H4 (cell line): Measurements from ENCODE around the gene BCAS3. TPM values are rescaled to one million over a fixed set of nuclear protein-coding genes. Genes with fewer than 3 reads are reported as not detected.
"Not testable (repeated sequence)": the region's sequence is repeated elsewhere in the genome, so short reads cannot be mapped to it uniquely, and the experiment has no call there.

Experiments used
- DNase-seq: peaks from one replicate; pipeline ENCODE4 v3.0.0-alpha.2; 2015; ENCODE audit warnings: low spot score
- total RNA-seq: library from RNA; depleted of rRNA; stranded (reverse); fragments of >200 nt; shearing (Covaris generic); gene quantifications from 2 replicates; pipeline ENCODE4 v1.2.3, GENCODE V29; 2014

The BCAS3 gene
- total RNA-seq, 1 experiment from 2014 or later: 10.2 TPM

DNA sequence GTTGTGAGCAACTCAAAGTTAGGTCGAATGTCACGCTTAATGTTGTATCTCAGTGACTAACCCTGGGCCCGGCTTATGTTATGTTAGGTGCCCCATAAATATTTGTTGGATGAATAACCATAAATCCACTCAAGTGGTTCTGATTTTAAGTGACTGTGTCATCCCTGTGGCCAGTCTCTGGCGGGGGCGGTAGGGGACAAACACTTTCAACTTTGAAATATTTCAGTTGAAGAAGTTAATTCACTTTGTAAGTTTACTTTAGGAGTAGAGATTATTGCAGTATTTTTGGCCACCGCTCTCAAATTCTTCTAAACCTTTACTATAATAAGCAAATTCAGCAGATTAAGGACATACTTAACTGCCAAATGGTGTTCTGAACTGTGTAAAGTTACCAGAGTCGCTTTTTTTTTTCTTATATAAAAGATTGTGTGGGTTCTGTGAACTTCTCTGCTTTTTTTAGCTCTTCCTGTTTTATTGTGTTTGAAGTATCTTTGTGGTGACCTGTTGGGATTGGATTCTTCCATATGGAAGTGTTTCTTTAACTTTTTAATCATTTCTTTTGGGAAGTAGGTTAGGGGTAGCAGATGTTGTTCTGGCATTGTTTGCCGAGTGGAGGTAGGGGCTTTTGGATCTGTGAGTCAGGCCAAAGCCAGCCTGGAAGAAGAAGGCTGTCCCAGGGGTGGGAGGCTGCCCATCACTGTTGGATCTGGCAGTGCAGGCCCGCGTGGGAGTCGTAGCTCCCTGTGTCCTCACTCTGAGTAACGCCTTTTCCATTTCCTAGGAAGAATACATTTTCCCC is 660.5 kb downstream of the BCAS3 start:
- DNase-seq: peak; percentile 71

DNA sequence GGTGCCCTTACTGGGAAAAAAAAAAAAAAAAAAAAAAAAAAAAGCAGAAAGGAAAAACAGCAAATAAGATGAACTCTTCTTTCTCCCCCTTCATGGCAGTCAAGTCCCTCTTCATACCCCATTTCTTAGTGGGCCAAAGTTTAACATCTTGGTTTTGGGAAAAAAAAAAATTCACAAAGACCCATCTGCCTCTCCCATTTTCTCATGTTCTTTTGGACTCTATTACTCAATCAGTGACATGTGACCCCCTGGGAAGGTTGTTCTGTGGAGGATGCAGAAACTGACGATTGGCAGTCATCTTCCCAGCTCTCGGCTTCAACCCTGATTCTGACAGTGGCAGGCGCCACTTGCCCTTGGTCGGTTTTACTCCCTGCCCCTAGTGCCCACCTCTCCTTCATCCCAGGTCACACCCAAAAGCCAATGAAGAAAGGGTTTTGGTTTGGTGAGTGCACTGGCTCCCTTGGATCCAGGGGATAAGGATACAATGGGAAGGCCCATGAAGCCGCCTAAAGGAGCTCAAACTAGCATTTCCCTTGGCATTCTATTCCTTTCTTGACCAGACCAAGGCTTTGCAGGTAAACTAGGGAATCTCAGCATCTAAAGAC is 661.3 kb downstream of the BCAS3 start:
- DNase-seq: no peak

DNA sequence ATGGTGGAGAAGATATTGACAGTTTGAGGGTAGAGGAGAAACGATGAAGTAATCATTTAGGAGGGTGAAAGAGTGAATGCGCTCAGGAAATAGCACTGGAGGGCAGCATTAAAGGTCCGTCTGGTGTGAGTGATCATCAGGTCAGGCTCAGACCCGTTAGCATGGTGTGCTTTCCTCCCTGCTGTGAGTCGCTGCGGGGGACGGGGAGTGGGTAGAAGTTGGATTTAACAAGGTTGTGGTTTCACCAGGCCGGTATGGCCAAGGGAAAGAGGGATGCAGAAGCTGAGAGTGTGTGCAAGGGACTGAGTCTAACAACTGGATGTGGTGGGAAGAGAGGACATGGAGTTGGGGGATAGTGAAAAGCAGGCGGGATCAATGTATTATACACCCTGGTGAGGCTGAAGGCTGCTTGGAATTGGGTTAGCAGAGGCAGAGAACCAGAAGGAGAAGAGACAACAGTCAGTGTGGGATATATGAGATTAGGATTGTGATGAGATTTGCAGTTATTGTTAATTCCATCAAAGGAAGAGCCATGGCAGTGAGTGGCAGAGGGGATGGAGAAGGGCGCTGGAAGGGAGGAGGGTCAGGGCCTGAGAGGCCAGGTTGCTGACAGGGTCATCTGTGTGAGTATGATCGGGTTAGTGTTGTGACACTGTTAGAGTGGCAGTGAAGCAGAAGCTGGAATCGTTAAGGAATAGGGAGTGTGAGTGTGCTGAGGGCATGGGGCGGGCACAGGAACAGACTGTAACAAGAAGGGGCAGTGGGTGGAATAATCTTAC is 663.0 kb downstream of the BCAS3 start:
- DNase-seq: no peak

DNA sequence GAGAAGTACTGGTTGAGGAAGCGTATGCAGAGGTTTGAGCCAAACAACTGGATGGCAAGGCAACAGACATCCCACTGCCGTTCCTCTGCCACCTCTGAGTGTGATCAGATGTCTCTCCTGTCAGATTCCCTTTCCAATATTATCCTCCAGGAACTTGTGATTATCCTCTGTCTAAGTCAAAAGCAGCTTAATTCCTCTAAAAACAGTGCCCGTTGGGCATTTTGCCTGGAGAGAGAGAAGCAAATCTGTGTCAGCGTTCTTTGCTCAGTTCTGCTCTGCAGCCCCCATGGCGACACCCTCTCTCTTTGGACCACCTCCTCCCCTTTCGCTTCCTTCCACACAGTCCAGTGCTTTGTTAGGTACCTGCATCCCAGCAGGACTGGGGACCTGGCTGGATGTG is 665.9 kb downstream of the BCAS3 start:
- no peak for DNase-seq

DNA sequence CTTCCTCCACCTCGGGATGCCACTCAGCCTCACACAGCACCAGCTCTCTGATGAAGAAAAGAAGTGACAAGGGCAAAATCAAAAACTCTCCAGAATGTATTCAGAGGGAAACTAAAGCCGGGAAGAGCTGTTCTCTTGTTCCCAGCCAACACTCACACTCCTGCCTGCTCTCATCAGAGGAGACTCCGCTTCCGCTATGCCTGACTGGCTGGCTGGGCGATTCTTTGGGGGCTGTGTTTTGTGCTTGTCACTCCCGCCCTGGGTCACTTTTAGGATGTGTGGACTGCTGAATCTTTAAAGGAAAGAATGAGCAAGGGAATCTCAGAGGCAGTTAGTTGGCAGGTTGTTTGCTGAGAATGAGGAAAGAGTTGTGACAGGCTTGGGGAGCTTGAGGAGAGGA is 667.4 kb downstream of the BCAS3 start:
- DNase-seq: no peak

DNA sequence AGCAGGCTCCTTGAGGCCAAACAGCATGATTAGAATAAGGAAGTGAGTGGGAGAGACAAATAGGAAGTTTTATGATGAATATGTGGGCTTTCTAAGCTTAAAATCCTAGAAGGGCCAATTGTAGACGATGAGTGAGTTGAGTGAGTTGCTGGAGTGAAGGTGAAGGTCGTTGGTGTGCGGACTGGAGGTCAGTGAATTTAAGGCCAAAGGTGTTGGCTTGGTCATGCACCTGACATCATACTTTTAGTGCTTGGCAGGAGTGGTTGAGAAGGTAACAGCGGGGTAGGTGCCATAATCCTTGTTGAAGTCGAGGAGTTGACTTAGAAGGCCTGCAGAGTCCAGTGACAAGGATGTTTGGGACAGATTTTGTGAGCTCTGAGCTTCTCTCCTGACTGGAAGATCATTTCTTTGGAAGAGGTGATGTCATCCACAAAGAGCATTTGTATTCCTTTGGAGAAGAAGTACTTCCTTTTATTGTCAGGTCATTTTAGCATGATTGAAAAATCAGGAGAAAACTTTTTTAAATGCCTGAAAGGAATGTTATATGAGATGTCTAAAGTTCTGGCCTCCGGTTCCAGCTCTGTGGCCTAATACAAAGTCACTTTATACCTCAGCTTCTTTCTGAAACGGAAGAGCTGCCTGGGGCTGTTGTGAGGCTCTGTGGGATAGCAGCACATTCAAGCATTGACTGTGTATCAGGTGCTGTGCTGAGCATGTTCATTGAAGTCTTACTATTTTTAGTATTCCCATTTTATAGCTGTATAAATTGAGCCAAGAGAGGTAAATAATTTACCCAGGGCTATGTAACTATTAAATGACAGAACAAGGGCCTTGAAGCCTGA is 668.4 kb downstream of the BCAS3 start:
- DNase-seq: no peak

DNA sequence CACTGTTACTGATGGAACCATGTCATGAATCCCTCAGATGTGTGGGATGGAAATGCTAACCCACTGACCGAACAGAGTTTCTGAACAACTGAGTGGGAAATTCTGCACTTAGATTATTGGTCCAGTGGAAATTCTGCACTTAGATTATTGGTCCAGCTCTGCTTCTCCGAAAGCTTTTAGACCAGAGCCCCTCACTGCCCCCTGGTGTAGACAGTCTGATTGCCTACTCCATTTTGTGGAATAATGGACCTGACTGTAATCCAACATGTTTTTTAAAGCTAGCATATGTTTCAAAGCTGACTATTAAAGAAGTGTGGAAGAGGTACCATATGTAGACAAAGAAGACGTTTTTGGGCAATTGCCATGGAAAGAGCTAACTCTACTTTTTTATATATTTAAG is 671.7 kb downstream of the BCAS3 start:
- DNase-seq: no peak

DNA sequence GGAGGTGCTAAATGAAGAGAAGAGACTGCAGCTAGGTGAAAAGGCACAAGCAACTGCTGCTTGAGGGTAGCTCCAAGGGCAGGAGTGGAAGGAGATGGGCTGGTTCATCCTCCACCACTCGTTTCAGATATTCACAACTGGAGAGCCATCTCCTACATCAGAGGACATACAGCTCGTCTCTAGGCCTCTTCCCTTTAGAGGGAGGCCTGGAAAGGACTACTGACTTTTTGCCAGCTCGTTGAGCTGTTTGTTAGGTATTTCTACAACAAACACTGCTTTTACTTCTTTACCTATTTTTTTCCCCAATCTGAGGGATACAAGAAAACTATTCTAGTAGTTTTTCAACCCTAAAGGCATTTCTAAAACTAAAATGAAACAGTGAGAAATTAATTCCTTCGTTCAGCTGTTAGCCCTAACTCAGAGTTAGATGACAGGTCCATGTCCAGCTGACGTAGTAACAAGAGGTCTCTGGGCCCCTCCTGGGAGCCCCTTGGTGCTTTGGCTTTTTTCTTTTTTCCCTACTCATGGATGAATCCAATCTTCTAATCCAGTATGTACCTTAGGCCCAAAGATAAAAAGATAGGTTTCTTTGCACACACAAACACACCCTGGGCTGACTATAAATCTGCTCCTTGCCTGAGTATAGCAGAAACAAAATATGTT is 674.2 kb downstream of the BCAS3 start:
- no peak for DNase-seq

DNA sequence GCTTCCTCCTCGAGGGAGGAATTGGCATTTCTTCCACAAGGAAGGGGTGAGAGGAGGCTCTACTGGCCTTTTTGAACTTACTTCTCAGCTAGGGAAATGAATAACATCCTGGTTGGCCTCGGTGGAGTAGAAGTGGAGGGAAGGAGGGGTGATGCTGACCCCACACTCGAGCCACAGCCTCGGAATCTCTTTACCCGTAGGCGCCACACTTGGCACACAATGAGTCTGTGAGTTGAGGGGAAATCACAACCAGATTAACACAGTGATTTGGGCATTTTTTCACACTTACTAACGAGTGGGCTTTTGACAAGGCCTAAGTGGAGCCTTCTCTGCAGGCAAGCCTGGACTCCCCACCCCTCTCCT is 674.7 kb downstream of the BCAS3 start:
- no peak for DNase-seq

DNA sequence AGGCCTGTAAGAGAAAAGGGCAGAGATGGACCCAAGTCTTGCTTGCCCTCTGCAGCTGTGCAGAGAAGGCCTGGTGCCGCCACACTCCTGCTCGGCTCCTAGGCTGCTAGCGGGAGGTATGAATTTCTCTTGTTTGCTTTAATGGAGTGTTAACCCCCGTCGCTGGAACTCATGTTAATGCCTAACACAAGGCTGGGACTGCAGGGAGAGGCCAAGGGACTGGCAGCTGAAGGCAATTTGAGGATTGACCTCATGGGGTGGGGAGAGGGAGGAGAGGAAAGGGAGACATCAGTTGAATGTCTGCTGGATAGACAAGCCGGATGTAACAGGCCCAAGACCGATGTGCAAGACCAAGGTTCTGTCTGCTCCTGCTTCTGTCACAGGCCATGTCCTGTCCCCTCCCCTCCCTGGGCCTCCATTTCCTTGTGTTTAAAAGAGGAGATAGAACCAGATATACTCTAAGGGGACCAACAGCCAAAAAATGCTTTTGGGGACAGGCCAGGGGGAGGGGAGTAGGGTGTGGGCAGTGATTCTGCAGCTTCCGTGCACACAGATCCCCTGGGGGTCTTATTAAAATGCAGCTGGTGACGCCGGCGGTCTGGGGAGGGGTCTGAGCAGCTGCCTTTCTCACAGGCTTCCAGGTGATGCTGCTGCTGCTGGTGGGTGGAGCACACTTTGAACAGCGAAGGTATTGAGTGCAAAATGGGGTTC is 675.3 kb downstream of the BCAS3 start:
- DNase-seq: no peak

DNA sequence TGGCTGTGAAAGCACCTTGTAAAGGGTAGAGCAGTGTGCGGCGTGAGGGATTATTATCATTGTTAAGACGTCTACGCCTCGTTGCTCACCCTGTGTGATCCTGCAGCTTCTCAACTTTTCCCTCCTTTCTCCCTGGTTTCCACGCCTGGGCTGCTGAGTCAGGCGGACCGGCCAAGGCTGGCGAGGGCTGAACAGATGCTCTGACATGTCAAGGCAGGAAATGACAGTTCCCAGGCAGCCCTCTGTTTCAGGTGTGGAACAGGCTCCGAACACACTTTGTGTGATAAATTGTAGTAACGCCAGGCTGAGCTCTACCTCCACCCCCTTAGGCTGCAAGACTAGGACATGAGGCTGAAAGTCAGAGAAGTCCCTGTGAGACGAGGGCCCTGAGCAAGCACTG is 676.0 kb downstream of the BCAS3 start:
- no peak for DNase-seq

DNA sequence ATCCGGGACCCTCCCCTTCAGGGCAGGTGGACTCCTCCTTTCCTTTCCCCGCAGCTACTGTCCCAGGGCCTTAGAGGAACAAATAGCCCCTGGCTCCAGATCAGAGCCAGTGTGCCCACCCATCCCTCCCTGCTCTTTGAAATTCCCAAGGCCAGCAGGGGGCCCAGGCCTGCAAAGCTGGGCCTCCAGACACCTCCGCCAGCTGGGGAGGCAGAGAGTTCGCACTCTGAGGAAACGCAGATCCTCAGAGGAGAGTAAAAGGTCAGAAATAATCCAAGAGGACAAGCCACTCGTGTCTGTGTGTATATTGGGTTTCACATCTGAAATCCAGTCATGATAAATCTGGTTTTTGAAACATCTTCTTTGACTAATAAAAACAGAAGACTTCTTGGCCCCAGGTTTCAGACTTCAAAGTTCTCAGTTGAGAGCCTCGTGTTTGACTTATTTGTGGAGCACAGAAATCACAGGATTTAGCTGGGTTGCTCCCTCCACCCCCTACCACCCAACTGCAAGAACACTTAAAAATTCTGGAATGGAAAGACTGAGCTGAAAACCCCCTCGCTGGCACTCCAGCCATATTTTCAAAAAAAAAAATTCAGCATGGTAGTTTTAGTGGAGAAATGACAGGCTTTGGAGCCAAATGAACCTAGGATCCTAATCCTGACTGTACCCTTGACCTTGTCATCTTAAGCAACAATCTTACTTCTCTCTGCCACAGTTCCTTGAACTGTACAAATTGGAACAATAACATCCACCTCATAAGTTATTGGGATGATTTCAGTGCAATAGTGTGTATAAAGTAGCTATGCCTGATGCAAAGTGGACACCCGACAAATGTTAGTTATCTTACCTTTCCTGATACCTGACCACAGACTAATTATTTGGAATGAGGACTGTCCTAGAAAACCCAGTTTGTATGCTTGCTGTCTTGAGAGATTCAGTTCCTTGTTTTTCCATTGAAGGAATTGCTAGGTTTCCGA is 677.5 kb downstream of the BCAS3 start:
- no peak for DNase-seq

DNA sequence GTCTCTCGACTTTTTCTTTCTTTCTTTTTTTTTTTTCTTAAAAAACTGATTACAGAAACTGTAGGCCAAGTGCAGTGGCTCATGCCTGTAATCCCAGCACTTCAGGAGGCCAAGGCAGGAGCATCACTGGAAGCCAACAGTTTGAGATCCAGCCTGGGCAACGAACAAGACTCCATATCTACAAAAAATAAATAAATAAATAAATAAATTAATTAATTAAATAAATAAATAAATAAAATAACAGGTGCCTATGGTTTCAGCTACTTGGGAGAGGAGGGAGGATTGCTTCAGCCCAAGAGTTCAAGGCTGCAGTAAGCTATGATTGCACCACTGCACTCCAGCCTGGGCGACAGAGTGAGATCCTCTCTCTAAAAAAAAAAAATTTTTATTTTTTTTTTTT is 679.4 kb downstream of the BCAS3 start:
- not testable (repeated sequence) for DNase-seq

DNA sequence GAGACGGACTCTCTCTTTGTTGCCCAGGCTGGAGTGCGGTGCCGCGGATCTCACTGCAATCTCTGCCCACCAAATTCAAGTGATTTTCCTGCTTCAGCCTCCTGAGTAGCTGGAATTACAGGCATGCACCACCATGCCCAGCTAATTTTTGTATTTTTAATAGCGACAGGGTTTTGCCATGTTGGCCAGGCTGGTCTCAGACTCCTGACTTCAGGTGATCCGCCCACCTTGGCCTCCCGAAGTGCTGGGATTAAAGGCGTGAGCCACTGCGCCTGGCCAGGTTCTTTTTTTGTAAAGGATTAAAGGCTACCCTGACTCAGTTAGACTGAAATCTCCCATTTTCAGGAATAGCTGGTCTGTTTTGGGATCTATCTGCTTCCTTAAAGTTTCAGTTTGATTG is 681.9 kb downstream of the BCAS3 start:
- DNase-seq: not testable (repeated sequence)

DNA sequence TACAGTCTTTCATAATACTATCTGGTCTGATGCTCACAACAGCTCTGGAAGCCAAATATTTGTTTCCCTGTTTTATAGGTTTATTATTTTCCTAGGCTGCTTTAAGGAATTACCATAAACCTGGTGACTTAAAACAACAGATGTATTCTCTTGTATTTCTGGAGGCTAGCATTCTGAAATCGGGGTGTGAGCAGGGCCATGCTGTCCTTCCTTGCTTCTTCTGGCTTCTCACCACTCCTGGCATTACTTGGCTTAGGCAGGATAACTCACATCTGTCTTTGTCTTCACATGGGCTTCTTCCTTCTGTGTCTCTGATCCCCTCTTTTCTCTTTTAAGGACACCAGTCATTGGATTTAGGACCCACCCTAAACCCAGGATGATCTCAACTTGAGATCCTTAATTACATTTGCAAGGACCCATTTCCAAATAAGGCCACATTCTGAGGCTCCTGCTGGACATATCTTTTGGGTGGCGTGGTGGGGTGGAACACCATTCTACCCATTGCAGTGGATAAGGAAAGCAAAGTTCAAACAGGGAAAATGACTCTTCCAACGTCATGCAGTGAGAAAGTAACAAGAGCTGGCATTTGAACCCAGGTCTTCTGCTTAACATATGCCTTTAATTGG is 682.8 kb downstream of the BCAS3 start:
- no peak for DNase-seq

DNA sequence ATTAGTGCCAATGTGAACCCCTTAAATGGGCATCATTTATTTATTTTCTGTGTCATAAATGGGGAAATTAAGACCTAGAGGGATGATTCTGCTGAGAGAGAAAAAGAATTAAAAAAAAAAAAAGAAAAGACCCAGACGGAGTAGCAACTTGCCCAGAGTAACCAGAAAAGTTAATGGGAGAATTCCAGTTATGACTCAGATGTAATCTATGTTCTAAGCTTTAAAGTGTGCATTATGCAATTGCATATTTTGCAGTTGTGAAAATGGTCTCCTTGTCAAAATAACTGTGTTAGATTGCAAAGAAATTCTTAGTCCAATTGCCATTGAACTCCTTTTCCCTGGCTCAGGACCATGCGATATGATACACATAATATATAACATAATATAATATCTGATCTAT is 683.4 kb downstream of the BCAS3 start:
- DNase-seq: no peak

DNA sequence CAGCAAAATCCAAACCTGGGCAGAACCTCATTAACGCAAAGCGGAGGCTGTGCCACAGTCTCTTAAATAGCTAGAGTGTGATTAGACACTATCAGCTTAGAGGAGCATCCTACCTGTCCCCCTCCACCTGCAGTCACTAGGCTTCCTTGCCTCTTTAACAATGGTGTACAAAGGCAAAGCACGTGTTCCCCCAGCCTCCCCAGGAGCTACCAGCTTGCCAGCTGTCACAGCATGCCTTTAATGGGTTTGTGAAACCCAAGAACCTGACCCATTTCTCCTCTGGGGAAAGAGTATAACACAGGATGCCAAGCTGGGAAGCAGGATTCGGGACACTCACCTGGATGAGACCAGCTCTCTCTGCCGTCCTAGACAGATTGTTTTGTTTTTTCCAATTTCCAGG is 684.7 kb downstream of the BCAS3 start:
- DNase-seq: no peak

DNA sequence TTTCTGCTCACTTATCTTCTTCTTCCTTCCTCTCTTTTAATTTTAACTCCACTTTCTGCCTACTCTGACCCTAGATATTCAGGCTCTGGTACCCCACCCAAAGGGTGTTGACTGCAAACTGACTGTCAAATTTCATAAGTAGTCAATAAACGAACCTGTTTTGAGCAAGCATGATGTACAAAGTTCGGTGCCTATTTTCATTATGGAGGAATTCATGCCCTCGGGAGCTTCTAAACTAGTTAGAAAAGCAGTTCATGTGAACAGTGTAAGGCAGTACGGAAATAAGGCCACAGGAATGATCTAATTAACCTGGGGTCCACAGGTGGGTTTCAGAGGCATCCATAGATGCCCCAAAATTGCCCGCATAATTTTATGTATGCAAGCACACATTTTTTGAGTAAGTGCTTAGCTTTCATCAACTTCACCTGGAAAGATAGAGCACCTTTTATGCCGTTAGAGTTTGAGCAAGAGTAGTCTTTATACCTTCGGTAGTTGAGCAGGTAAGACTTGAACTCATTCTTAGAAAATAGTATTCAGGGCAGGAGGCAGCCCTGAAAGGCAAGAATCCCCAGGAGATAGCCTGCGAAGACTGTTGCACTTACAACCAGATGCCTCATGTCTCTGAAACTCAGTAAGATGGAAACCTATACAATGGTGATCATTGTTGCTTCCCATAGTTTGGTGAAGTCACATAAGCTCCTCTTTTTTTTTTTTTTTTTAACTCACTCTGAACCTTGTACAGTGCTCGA is 685.4 kb downstream of the BCAS3 start:
- DNase-seq: no peak
